ENCODE data around the gene COX5B. TPM values are rescaled to one million over a fixed set of nuclear protein-coding genes. Genes with fewer than 3 reads are reported as not detected.
A peak's percentile ranks its signal among the peaks of the same experiment; 100 is the strongest.

The COX5B gene
- total and polyA plus RNA-seq, 9 of the 15 experiments (the other 6 are each of a cell fraction or from before 2014, with no cell fraction given): 154 to 1,424 (median 487) TPM

GRCh38 chr2:97691166-97691565 lies 45.3 kb downstream of the COX5B start:
- no peak for ATAC-seq
- Histone ChIP-seq H3K36me3 (ENCODE audit: control insufficient read depth, insufficient read depth, low read length) (no peaks in the 10 kb centered on the region), H3K79me2 (ENCODE audit: control insufficient read depth, insufficient read depth, low read length) (no peaks in the 10 kb centered on the region), H3K27ac (ENCODE audit: extremely low read depth, low read depth, low read length) (no peak overlapping the region), H3K4me3 (no peak overlapping the region), H2AFZ (ENCODE audit: low read depth, low read length) (peak overlapping the region; percentile 56; the same call in 1 of the 2 replicates), H3K9me1 (ENCODE audit: control insufficient read depth, insufficient read depth, low read length) (no peaks in the 10 kb centered on the region), H4K20me1 (replicated peaks; ENCODE audit: control insufficient read depth, insufficient read depth, low read length) (no peaks in the 10 kb centered on the region), H3K9me3 (replicated peaks; ENCODE audit: control insufficient read depth, insufficient read depth, low read depth, low read length) (no peaks in the 10 kb centered on the region), H3K4me2 (ENCODE audit: insufficient read depth, low read length) (no peak overlapping the region), H3K4me1 (replicated peaks in 1 of 2; ENCODE audit: control insufficient read depth in 2 of 2, insufficient read depth in 2 of 2, low read length in 2 of 2) (peaks cover 0 to 3% of the 10 kb centered on the region in 2 experiments; a peak in 1 of 5 replicates), H3K27me3 (ENCODE audit: control insufficient read depth in 2 of 2, insufficient read depth in 2 of 2, low read length in 2 of 2) (no peaks in the 10 kb centered on the region), H3K9ac (ENCODE audit: insufficient read depth in 1 of 2, low read depth in 2 of 2, low read length in 2 of 2) (no peak overlapping the region)
- POLR2A ChIA-PET: interaction anchor here (1.9 kb wide), 1 partner anchor 27 kb away, joined by 6 read pairs; no protein-coding TSS in a partner anchor
- CTCF ChIA-PET (ENCODE audit: low intra/inter-chr PET ratio): interaction anchor here (0.6 kb wide), 1 partner anchor 18 kb away, joined by 3 read pairs; no protein-coding TSS in a partner anchor
- in situ Hi-C loops (cut with MboI) (no loop called here), intact Hi-C loops (cut with micrococcal nuclease) (no loop called here)
- no peak for FAIRE-seq
- no peak for DNase-seq (ENCODE audit: extremely low read depth in 1 of 4, low spot score in 3 of 4)
- 15% methylated on average over 3 of the region's 6 CpGs for WGBS (ENCODE audit: insufficient coverage, low coverage, missing lambda C conversion rate)
- BruUV-seq (replicated peaks): no TSS peak
- TF ChIP-seq ZNF551 (CRISPR knock-in tag; IDR thresholded peaks at IDR 0.05): no peak
- no peak for TF ChIP-seq PCBP1 (IDR thresholded peaks at IDR 0.05; ENCODE audit: low read depth, low read length, poor library complexity, severe bottlenecking)
- no peak for TF ChIP-seq MECOM (CRISPR knock-in tag; IDR thresholded peaks at IDR 0.05)
- TF ChIP-seq BRF1 (IDR thresholded peaks at IDR 0.05; ENCODE audit: borderline replicate concordance, extremely low read depth, insufficient read length): no peak
- TF ChIP-seq KDM1A (IDR thresholded peaks at IDR 0.05): no peak
- no peak for TF ChIP-seq SLC30A9 (CRISPR knock-in tag; IDR thresholded peaks at IDR 0.05)
- TF ChIP-seq USF1 (CRISPR knock-in tag; IDR thresholded peaks at IDR 0.05): no peak
- no peak for TF ChIP-seq KAT7 (CRISPR knock-in tag; IDR thresholded peaks at IDR 0.05; ENCODE audit: borderline replicate concordance)
- no peak for TF ChIP-seq CBX3 (IDR thresholded peaks at IDR 0.05; ENCODE audit: borderline replicate concordance in 1 of 2, low read length in 2 of 2)
- TF ChIP-seq KLF16 (IDR thresholded peaks at IDR 0.05): no peak
- no peak for TF ChIP-seq ZNF280A (IDR thresholded peaks at IDR 0.05; ENCODE audit: low read depth, partially characterized antibody)
- no peak for TF ChIP-seq SFPQ (IDR thresholded peaks at IDR 0.05; ENCODE audit: low read depth, low read length)
- no peak for TF ChIP-seq ADNP (tag; IDR thresholded peaks at IDR 0.05)
- no peak for TF ChIP-seq TCF3 (CRISPR knock-in tag; IDR thresholded peaks at IDR 0.05)
- TF ChIP-seq POLR2A (conservative IDR thresholded peaks at IDR 0.05): no peak
- TF ChIP-seq POLR2H (tag; IDR thresholded peaks at IDR 0.05; ENCODE audit: low read depth): no peak

Data from K562 (cell line).